Mucosa of stomach (tissue), 1 donor: Measurements from ENCODE around the gene ASMTL.
"Not testable (repeated sequence)": the region's sequence is repeated elsewhere in the genome, so short reads cannot be mapped to it uniquely, and the experiment has no call there.

Source experiments
- H3K27me3 ChIP-seq: one replicate; pipeline ENCODE4 v1.7.0; 2013; ENCODE audit warnings: mild to moderate bottlenecking, low read length; ENCODE audit not compliant: control insufficient read depth, insufficient read depth
- H3K36me3 ChIP-seq: one replicate; pipeline ENCODE4 v1.7.0; 2013; ENCODE audit warnings: low read length; ENCODE audit not compliant: control insufficient read depth, insufficient read depth
- H3K4me1 ChIP-seq: one replicate; pipeline ENCODE4 v1.7.0; 2013; ENCODE audit warnings: mild to moderate bottlenecking, low read length; ENCODE audit not compliant: control insufficient read depth, insufficient read depth
- H3K4me3 ChIP-seq: one replicate; pipeline ENCODE4 v1.7.0; 2013; ENCODE audit warnings: low read length
- H3K9ac ChIP-seq: one replicate; pipeline ENCODE4 v1.7.0; 2013; ENCODE audit warnings: mild to moderate bottlenecking, low read length, moderate library complexity
- H3K9me3 ChIP-seq: one replicate; pipeline ENCODE4 v1.7.0; 2013; ENCODE audit warnings: mild to moderate bottlenecking, low read length, moderate library complexity; ENCODE audit not compliant: control insufficient read depth
- donor health status: Pancreatic carcinoma.

The ASMTL gene

GRCh38 chrX:1434871-1435240 lies 17.9 kb downstream of the ASMTL start:
- H3K36me3 ChIP-seq = no peaks in the 10 kb centered on the region
- H3K4me1 ChIP-seq = no peaks in the 10 kb centered on the region
- no peak overlapping the region for H3K9ac ChIP-seq

GRCh38 chrX:1433646-1434357 lies 18.9 kb downstream of the ASMTL start:
- Histone ChIP-seq H3K4me3 (no peak overlapping the region), H3K27me3 (no peaks in the 10 kb centered on the region), H3K9ac (no peak overlapping the region), H3K4me1 (no peaks in the 10 kb centered on the region), H3K9me3 (no peaks in the 10 kb centered on the region), H3K36me3 (no peaks in the 10 kb centered on the region)

More at GRCh38 chrX:1434871-1435240, 17.9 kb downstream of the ASMTL start:
- Histone ChIP-seq H3K9me3 (no peaks in the 10 kb centered on the region), H3K4me3 (no peak overlapping the region), H3K27me3 (no peaks in the 10 kb centered on the region)

GRCh38 chrX:1430451-1430850 lies 22.3 kb downstream of the ASMTL start:
- Histone ChIP-seq H3K36me3 (peaks cover under 1% of the 10 kb centered on the region), H3K9ac (no peak overlapping the region), H3K4me1 (no peaks in the 10 kb centered on the region)

GRCh38 chrX:1427756-1428155 lies 25.0 kb downstream of the ASMTL start:
- H3K27me3 ChIP-seq = no peaks in the 10 kb centered on the region
- peaks cover 4% of the 10 kb centered on the region for H3K36me3 ChIP-seq
- no peaks in the 10 kb centered on the region for H3K9me3 ChIP-seq

More at GRCh38 chrX:1430451-1430850, 22.3 kb downstream of the ASMTL start:
- Histone ChIP-seq H3K4me3 (no peak overlapping the region), H3K27me3 (no peaks in the 10 kb centered on the region), H3K9me3 (no peaks in the 10 kb centered on the region)

DNA sequence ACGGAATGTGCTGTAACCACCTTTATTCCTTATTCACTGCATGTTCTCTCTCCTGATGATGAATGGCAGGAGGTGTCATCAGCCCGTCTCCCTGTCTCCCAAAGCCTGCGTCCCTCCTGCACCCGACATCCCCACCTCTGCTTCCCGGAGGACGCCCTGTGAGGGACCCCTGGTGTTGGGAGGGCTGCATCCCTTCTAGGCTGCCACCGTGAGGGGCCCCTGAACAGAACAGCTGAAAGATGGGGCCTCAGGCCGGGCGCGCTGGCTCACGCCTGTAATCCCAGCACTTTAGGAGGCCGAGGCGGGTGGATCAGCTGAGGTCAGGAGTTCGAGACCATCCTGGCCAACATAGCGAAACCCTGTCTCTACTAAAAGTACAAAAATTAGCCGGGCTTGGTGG lies 26.4 kb downstream of the ASMTL start:
- H3K36me3 ChIP-seq = not testable (repeated sequence)

More at GRCh38 chrX:1427756-1428155, 25.0 kb downstream of the ASMTL start:
- H3K4me3 ChIP-seq = no peak overlapping the region
- H3K4me1 ChIP-seq = no peaks in the 10 kb centered on the region
- no peak overlapping the region for H3K9ac ChIP-seq

DNA sequence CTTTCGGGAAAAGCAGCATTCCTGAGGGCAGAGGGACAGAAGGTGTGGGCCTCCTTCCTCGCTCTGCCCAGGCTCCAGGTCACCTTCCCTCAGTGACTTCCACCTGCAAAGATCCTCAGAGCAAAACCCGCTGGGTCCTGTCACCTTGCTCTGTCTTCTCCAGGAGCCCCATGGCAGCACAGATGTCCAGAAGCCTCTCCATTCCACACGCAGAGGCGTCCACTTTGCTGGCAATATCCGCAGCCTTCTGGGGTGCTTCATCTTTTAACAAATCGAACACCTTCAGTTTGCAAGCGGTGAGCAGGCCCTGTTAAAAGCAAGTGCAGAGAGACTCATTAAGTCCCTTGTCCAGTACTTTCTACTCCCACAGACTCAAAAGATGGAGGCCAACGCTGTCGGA lies 27.3 kb downstream of the ASMTL start:
- Histone ChIP-seq H3K36me3 (peaks cover 4% of the 10 kb centered on the region), H3K9ac (no peak overlapping the region), H3K27me3 (no peaks in the 10 kb centered on the region), H3K4me1 (no peaks in the 10 kb centered on the region), H3K9me3 (no peaks in the 10 kb centered on the region), H3K4me3 (no peak overlapping the region)

More for the DNA sequence above, 26.4 kb downstream of the ASMTL start:
- H3K4me1 ChIP-seq, H3K9me3 ChIP-seq, H3K27me3 ChIP-seq, H3K4me3 ChIP-seq, H3K9ac ChIP-seq: not testable (repeated sequence)

- Histone ChIP-seq H3K4me3 (no peak overlapping the region), H3K4me1 (no peaks in the 10 kb centered on the region), H3K9ac (no peak overlapping the region), H3K36me3 (peaks cover 4% of the 10 kb centered on the region), H3K9me3 (no peaks in the 10 kb centered on the region), H3K27me3 (no peaks in the 10 kb centered on the region)
Observed at GRCh38 chrX:1424147-1424851, 28.4 kb downstream of the ASMTL start.

GRCh38 chrX:1423215-1423614 lies 29.5 kb downstream of the ASMTL start:
- no peak overlapping the region for H3K4me3 ChIP-seq
- H3K9me3 ChIP-seq = no peaks in the 10 kb centered on the region
- H3K27me3 ChIP-seq = no peaks in the 10 kb centered on the region

DNA sequence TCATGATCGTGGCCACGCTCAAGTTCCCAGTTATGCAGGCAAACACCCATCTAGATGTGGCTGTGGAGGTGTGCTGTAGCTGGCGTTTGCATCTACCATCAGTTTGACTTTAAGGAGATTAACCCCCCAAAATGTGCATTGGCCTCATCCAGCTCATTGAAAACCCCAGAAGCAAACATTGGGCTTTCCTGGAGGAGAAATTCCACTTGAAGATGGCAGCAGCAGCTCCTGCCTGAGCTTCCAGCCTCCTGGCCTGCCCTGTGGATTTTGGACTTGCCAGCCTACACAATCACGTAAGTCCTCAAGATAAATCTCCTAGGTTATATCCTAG lies 30.6 kb downstream of the ASMTL start:
- Histone ChIP-seq H3K36me3 (peaks cover 10% of the 10 kb centered on the region), H3K9me3 (no peaks in the 10 kb centered on the region), H3K27me3 (no peaks in the 10 kb centered on the region), H3K4me1 (no peaks in the 10 kb centered on the region), H3K9ac (no peak overlapping the region), H3K4me3 (no peak overlapping the region)

More at GRCh38 chrX:1423215-1423614, 29.5 kb downstream of the ASMTL start:
- Histone ChIP-seq H3K36me3 (peaks cover 10% of the 10 kb centered on the region), H3K9ac (no peak overlapping the region), H3K4me1 (no peaks in the 10 kb centered on the region)

DNA sequence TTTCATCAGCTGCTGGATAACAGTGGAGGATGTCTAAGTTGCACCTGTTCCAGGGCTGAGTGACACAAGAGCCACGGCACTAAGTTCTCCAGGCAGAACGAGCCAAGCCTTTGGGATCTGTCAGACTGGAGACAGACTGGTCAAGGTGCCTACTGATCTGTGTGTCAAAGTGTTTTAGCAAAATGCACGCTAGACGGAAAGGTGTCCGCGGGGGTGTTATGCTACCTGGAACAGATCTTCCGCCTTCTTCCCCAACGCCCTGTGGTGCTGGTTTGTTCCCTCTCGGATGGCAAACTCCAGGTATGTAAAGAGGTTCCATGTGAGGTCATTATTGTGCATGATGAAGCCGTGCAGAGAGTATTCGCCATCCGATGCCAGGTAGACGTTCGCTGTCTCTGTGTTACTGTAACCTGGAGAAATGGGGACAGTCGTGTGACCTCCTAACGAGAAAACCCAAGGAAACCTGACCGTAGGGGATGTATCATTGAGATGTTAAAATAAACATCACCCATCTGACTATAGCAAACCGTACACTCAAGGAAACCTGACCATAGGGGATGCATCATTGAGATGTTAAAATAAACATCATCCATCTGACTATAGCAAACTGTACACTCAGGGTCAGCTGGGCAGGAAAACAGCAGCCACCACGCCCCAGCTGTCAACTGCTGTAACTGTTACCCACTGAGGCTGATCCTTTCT lies 31.1 kb downstream of the ASMTL start:
- Histone ChIP-seq H3K9me3 (no peaks in the 10 kb centered on the region), H3K36me3 (peaks cover 10% of the 10 kb centered on the region), H3K9ac (no peak overlapping the region), H3K4me1 (no peaks in the 10 kb centered on the region), H3K4me3 (no peak overlapping the region), H3K27me3 (no peaks in the 10 kb centered on the region)

DNA sequence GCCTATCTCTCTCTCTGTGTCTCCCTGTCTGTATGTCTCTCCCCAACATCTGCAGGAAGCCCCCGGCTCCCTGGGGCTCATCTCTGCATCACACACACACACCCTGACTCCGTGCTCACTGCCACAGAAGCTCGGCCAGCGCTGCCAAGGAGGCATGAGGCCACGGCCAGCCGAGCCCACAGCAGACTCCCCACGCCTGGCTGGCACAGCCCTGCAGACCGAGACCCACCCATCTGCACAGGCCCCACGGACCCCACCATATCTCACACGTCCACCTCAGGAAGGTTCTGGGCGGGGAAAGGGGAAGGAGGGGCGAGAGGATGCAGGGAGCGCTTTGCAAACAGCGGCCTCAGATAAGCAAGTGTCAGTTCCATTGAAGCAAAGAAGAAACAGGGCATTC lies 32.3 kb downstream of the ASMTL start:
- Histone ChIP-seq H3K4me3 (no peak overlapping the region), H3K9me3 (no peaks in the 10 kb centered on the region), H3K27me3 (no peaks in the 10 kb centered on the region), H3K36me3 (peaks cover 8% of the 10 kb centered on the region), H3K9ac (no peak overlapping the region), H3K4me1 (no peaks in the 10 kb centered on the region)
